Stimulated activated CD4-positive, alpha-beta T cell treated with anti-CD3 and anti-CD28 coated beads, Interleukin-1b, Interleukin-23, amount 100 ng/mL, for 48 hours (primary cell): ENCODE measurements around the gene NAPB.

Experiments
- DNase-seq: peaks from one replicate; pipeline ENCODE4 v3.0.0-alpha.2; 2020

NAPB gene

DNA sequence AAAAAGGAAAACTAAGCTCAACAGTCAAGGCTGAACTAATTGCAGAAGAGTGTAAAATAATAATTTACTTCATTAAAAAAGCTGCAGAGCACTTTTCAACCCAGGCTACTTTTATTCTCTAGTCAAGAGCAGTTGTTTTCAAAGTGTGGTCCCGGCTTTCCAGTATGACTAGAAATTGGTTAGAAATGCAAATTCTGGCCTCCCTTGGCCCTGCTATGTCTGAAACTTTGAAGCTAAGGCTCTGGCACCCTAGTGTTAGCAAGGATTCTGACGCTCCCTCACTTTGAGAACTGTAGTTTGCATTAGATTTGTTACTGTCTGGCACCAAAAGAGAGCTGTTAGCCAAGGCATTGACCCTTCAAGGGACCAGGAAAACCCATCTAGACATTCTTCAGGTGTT, 80.2 kb downstream of the NAPB start:
- DNase-seq, result no peak

DNA sequence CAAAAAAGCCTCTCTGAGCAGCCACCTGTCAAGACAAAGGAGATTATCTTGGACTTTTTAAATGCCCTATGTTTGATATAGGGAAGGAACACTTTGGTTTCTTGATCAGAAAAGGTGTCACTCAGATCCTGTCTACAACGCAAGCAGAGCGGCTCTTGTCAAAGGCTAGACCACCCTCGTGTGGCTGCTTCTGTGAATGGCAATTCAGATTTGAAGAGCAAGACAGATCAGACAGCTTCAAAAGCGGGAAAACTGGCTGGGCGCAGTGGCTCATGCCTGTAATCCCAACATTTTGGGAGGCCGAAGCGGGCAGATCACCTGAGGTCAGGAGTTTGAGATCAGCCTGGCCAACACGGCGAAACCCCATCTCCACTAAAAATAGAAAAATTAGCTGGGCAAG, 80.8 kb downstream of the NAPB start:
- peak; percentile 39 for DNase-seq

DNA sequence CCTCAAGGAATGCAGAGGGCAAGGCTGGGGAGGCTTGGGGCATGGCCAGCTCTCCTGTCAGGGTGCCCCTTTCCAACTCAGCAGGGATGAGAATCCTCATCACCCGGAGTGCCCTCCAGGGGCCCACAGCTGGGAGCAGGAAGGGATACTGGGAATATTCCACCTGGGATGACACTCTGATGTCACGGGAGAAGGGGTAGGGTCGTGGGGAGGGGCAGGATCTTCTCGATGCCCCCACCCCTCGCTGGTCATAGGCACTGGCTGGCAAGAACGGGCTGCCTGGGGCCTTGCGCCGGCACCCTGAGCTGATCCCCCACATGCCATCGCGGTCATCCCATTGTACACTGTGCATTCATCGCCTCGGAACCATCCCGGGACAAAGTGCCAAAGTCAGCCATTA, 81.3 kb downstream of the NAPB start:
- DNase-seq, result no peak

DNA sequence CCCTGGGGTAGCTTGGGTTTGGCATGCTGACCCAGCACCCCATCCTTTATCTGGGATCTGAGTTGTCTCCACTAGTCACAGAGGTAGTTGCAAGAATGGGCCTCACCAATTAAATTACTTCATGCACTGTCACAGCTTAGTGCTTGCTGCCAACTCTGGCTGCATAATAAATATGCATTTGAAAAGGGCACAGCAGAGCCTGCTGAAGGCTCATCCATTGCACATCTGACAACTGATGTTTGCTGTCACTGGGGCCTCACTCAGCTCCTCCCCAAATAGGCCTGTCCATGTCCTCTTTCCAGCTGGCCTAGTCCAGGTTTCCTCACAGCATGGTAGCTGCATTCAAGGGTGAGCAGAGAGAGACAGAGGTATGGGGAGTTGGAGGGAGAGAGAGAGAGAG, 84.0 kb downstream of the NAPB start:
- no peak for DNase-seq

DNA sequence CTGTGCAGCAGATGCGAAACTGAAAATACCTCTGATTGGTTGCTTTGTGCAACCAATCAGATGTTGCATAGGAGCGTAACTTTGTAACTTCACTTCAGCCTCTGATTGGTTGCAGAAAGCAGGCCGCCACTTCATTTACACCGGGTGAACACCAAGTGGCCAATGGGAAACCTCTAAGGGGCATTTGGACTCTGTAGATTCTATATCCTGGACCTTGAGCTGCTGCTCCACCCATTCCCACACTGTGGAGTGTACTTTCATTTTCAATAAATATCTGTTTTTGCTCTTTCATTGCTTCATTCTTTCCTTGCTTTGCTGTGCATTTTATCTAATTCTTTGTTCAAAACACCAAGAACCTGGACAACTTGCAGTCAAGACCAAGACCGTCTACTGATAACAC, 84.8 kb downstream of the NAPB start:
- DNase-seq, result no peak

DNA sequence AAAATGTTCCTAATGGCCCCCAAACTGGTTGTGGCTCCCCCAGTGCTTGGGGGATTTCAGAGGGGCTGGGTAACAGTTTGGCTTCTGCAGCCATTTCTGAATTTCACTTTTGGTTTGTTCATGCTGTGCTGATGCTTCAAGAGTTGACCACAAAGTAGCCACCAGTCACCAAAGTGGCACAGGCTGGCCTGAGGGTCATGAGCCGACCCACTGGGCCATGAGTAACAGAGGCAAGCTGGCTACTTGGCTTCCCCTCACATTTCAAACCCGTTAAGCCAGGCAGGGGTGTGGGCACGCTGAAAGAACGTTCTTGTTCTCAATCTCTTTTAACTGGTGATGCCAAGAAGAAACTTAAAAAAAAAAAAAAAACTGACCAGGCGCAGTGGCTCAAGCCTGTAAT, 85.8 kb downstream of the NAPB start:
- no peak for DNase-seq

DNA sequence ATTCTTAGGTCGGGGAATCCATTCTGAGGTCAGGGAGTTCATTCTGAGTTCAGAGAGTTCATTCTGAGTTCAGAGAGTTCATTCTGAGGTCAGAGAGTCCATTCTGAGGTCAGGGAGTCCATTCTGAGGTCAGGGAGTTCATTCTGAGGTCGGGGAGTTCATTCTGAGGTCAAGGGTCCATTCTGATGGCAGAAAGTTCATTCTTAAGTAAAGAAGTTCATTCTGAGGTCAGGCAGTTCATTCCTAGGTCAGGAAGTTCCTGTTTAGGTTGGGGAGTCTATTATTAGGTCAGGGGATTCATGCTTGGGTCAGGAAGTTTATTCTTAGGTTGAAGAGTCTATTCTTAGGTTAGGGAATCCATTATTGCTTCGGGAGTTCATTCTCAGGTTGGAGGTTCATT, 87.2 kb downstream of the NAPB start:
- no peak for DNase-seq

DNA sequence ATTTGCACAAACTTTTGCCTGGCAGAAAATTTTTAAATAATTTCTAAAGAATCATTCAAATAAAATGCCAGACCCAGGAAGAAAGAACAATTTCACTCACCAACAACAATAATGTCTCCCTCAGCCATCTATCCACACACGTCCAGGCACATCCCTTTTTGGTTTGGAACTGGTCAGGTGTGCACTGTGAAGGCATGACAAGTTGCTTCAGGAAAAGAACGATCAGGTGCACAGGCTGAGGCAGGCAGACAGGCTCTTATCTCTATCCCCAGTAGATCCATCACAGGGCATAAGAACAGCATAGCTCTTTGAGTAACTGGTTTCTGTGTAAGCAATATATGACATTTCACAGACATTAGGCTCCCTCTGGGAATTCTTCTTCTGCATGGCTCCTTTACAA, 88.8 kb downstream of the NAPB start:
- DNase-seq, result no peak

DNA sequence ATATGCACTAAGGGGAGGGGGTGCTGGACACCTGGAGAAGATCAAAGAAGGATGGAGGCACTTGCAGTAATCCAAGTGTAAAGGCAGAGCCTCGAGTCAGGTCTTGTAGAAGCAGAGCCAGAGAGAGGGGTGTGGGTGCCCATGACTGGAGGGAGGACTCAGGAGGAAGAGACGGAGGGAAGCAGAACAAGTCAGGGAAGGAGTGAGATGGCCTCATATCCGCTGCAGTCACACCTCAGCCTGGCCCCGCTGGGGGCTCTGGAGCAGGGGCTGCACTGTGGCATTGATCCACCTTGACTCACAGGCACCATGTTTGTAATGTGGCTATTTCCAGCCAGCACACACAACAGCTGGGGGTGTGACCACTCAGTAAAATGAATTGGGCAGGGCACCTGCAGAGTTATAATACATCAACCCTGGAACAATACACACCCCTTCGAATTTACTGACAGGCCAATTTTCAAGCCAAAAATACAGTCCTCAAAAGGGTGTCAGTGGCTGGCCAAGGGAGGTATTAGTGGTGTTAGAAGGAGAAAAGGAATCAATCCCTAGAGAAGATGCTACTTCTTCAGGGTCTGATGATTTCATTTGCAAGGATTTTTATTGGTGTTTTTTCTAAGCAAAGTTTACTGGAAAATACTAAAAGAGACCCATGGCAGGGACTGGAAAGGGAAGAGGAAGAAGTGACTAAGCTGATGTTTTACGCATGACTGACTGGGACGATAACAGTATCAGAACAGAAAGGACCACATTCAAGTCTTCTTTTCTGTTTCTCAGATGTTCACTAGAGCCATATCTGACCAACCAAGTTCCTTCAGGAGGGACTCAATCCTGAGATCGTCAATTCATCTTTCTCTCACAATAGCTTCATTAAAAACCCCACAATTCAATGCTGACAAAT, 89.6 kb downstream of the NAPB start:
- no peak for DNase-seq

DNA sequence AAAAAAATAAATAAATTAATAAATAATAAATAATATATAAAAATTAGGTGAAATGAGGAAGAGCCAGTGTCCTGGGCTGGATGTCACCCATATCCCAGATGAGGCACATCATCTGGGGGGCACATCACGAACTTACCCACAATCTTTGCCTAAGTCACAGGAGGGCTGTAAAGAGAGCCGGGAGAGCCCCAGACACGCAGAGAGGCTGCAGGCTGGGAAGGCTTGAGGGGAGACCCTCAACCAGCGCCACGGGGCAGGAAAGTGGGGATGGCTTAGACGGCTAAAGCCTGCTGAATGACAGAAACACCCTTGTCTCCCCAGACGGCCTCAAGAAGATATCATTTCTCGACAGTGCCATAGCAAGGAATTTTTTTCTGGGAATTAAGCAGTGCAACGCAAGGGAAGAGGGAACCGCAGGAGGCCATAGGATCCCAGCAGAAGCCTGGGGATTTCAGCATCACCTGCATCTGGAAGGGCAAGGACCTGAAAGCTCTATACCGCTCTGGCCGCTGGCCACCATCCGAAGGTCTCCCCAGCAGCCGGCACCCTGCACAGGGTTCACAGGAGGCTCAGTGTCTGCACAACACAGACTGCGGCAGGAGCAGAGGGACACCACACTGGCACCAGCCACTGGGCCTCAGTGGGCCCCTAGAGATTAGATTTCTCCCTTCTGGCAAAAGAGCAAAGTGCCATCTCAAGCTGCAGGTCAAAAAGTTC, 93.5 kb downstream of the NAPB start:
- DNase-seq, result no peak

DNA sequence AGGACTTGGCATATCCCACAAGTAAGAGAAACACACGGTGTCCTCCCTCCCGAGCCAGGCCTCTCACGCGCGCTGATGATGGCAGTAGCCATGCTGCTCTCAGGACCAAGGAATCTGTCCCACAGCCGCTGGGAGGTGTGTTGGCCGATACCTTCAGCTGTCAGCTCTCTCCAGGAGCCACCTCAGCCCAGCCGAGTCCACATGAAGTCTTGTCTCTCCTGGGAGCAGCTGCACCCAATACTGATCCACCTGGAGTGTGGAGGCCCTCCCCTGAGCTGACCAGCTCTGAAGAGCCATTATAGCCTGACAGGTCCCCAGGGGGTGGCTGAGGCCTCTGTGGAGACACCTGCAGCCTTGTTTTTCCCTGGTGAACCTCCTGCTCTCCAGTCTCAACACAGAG, 94.5 kb downstream of the NAPB start:
- no peak for DNase-seq

DNA sequence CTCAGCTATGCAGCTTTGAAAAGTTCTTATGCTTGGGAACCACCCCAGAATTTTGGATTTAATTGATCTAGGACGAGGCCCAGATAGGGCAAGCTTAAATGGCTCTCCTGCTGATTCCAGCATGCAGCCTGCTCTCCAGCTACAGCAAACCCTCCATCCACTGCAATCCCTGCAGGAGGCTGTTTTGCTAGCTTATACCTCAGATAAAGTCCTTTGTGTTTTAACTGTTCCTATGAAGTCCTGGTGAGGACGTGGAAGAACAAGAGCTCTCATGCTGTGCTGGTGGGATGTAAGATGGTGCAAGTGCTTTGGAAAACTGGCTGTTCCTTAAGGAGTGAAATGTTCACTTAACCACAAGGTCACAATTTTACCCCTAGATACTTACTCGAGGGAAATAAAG, 96.2 kb downstream of the NAPB start:
- DNase-seq, result no peak
